Measurements from ENCODE around the gene NTM.

NTM gene

GRCh38 chr11:131504199-131504949 is 134.0 kb downstream of the NTM start:
- FAIRE-seq, result no peak

DNA sequence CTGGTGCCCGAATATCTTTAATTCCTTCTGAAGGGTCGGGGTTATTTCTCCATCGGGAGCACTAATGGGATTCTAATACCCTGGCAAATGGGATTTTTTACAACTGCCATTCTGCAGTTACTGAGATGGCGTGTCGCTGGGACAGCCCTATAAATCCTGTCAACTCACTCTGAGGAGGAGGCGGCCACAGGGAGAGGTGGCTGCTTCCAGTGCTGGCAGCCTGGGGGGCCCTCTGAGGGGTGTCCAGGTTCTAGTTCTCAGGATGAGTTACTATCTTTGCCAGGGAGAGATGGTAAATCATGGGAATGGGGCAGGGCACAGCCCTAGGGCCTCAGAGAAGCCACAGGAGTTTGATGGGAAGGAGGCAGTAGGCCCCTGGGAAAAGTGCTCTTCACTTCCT is 135.9 kb downstream of the NTM start:
- FAIRE-seq, result no peak

DNA sequence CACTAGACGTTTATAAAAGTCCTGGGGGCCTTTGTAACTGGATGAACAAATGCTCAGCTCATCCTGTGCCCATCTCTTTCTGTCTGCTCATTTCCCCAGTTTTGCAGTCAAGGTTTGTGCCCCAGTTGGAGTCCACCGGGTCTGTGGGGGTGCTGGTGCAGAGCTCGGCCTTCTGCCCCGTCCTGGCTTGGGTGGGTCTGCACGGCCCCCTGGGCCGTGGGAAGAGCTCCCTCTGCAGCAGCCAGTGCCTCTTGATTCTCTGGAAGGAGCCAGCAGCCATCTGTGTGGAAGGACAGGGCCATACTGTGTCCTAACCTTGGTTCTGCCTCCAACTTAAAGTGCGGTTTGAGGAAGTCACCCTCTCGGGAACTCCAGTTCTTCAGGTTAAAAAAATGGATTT is 140.2 kb downstream of the NTM start:
- FAIRE-seq, result no peak

DNA sequence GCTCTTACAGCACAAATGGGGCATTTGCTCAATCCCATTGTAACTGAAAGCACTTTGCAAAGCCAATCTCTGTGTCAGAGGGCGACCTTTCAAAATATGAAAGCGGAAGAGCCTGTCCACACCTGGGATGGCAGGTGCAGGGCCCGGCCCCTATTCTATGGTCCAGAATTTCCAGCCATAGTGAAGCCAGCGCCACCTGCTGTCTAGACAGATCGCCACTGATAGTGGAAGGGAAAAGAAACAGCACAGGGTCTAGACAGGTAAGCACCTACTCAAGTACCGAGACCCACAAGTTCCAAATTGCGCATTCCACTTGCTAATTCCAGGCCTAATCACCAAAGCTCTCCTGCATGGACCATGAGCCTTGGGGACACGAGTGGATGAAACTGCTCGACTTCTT is 141.4 kb downstream of the NTM start:
- no peak for FAIRE-seq

DNA sequence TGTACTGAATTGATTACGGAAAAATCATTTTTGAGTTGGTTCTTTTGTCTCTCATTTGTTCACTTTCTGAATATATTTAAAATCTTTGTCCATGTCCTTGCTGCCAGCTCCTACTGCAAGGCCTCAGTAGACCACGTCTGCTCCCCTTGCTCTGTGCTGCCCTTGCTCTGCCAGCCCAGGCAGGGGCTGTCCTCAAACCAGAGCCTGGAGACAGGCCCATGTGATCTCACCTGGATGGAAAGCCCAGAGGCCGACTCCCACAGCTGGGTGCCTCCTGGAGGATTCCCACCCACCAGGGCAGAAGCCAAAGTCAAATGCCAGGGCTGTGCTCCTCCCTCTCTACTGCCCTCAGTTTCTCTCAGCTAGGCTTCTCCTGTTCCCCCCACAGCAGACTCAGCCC is 141.8 kb downstream of the NTM start:
- FAIRE-seq, result no peak

DNA sequence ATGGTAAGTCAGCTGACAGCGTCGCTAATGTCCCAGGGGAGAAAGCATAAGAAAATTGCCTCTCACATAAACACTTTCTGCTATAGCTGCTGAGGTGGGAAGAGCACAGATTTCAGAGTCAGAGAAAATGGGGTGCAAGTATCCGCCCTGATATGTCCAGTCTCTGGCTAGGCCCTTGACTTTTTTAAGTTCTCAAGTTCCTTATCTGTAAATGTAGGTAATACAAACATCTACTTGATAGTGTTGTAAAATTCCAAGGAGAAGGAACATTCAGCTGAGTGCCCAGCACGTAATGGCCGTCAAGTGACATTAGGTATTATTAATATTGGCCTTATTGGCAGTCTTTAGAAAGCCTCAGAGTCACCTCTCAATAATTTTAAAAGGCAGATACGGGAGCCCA is 143.6 kb downstream of the NTM start:
- no peak for FAIRE-seq

- FAIRE-seq, result no peak
Observed at GRCh38 chr11:131518305-131518838, 148.0 kb downstream of the NTM start.

GRCh38 chr11:131522851-131523250 is 152.4 kb downstream of the NTM start:
- FAIRE-seq, result no peak

DNA sequence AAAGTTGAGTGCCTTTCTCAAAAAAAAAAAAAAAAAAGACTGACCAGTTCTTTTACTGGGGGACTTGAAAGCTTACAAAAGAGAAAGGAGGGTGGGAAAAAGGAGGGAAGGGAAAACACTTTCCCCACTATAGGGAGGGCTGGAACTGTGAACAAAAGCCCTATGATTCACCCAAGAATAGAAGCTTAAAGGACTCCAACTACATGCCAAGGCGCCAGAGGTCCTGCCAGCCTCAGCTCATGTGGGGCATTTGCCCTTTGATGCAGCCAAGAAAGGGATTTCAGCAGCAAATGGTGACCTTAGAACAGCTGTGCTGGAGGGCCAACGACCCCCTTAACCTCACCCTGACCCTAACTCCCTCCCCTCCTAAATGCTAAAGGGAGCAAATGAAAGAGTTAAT is 160.0 kb downstream of the NTM start:
- FAIRE-seq, result no peak

DNA sequence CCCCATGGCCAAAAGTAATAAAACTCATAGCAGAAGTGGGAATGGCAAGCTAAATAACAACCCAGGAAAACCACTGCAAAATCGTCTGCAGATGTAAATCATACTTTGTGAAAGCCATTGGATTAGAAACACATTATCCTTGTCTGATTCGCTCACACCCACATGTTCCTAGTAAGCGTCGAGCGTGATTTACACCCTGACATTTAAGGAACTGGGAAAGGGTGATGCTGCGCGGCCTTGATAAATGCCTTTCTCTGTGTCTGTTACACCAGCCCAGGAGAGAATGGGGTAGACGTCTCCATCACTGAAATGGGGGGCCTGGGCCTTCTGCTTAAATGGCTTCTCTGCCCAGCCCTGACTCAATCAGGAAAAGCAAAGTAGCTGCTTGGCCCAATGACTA is 162.7 kb downstream of the NTM start:
- FAIRE-seq, result no peak

DNA sequence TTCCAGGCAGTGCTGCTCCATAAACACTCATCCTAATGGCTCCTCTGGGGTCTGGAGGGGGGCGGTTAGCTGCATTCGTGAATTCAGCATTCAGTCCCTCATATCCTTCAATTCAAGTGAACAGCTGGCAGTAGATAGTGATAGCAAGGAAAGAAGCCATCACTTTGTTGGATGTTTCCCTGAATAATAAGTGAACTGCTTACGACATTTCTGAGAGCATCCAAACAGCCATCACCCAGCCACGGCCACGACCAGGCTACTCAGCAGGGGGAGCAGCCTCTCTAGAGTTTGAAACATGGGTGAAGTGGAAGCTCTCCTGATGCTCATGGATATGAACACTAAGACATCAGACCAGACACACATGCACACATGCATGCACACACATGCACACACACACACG is 163.6 kb downstream of the NTM start:
- no peak for FAIRE-seq

GRCh38 chr11:131534611-131535010 is 164.2 kb downstream of the NTM start:
- FAIRE-seq, result no peak

DNA sequence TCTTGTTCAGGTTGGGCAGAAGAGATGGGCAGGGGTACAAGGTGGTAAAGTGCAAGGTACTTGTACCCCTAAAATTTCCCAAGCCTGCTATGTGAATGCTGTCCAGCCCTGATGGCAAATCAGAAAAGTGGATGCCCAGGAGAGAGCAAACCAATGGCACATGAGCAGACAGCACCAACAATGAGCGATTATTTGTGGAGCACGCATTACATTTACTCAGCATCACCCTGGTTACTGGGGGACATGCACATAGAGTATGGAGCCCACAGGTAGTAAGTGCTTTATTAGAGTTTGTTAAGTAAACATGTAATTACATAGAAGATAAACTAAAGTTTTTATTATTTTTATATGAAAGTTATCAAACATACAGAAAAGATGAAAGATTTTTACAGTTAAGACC is 165.7 kb downstream of the NTM start:
- no peak for FAIRE-seq

- FAIRE-seq, result no peak
Observed at GRCh38 chr11:131537196-131537595, 166.8 kb downstream of the NTM start.

- FAIRE-seq, result no peak
Observed at GRCh38 chr11:131537748-131538147, 167.3 kb downstream of the NTM start.

- no peak for FAIRE-seq
Observed at GRCh38 chr11:131538322-131538721, 167.9 kb downstream of the NTM start.

- no peak for FAIRE-seq
Observed at GRCh38 chr11:131540676-131541075, 170.3 kb downstream of the NTM start.

DNA sequence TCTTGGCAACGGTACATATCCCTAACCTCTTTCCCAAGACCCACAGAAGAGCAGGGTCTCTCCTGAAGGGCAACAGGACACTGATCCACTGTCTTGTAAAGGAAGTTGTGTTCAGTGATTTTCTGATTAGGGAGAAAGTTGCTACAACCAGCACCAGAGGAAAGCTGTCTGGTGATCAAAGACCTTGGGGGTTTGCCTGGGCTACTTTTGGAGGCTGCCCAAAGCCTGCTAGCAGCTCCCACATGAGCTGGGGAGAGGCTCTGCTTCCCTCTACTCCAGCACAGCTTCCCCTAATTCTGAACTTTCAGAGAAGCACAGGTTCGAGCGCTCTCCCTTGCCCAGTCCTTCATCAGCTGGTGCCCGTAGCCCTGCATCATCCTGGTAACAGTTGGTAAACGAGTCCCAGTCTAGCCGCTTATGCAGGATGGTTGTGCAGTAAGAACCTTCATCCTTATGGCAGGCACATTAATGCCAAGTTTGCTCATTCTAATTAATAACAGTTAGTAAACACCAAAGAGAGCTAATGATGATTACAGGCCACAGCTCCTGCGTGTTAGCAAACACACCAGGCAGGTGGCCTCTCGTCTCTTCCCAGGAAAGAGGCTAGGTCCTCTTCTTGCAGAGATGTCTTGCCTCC is 173.1 kb downstream of the NTM start:
- no peak for FAIRE-seq

DNA sequence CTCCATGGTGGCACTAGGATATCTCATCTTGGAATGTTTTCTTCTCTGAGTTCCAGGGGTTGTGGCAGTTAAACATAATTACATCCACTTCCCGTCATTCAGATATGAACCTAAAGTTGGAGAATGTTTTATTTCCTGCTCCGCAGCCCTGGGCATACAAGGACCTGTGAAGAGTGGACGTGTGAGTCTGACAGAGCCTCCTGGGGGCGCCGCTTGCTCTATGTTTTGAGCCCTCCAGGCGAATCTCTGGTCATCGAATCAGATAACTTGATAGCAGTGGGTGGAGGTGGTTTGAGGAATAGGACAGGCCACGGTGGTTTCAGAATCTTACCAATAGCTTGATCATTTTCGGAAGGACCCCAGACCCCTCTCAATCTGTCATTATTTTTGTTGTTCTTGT is 174.2 kb downstream of the NTM start:
- no peak for FAIRE-seq

DNA sequence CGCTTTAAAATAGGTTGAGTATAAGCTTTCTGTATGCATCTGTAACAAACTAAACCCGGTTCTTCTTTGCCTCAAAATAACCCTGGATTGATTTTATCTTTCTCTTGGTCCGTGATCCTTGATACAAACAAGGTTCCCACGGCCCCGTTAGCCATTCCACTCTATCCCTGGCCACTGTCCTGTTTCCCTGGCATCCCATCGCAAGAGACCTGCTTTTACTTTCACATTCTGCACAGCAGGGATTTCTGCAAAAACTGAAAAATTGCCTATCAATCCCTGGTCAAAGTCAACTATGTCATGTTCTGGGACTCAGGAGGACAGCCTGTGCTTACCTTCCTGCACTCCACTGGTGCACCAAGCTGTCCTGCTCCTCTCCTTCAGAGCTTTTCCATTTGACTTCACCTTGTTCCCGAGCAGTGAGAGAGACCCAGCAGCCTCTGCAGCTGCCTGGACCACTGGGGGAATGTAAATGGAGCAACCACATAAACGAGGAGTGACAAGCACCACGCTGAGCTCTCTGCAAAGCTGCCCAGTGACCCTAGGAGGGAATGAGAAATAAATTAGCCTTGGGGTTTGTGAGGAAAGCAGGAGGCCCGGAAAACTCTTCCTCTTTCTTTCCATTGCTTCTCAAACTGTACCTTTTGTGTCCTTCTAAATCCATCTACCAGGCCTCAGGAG is 175.9 kb downstream of the NTM start:
- FAIRE-seq, result no peak

DNA sequence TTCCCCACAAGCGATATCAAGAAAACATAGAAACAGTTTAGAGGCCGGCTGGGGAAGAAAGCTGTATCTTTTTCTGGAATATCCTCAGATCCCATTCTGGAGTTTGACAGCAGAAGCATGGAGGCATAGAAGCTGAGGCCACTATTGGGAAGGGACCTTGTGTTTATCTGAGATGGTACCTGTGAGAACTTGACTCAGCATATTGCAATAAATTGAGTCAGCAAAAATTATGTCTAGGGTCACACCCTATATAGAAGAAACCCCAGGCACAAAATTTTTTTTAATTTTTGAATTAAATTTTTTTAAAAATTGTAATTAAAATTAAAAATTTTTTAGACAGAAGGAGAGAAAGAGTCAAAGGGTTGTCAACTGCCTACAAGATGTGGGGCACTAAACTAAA is 178.7 kb downstream of the NTM start:
- no peak for FAIRE-seq

DNA sequence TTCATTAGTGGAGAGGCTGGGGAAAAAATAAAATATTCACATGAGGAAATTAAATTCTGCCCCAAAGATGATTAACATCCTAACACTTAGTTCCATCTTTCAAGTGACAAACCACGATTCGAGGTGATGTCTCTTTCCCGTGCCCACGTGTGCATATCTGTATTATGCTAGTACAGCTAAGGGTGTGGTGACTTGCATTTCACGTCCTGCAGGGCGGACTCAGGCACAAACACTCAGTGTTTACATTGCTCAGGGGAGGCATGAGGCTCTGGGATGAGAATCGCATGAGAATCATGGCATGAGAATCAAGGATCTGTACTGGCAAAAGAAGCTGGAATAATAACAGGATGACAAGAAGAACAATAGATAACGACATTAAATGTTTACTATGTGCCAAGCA is 179.4 kb downstream of the NTM start:
- FAIRE-seq, result no peak

DNA sequence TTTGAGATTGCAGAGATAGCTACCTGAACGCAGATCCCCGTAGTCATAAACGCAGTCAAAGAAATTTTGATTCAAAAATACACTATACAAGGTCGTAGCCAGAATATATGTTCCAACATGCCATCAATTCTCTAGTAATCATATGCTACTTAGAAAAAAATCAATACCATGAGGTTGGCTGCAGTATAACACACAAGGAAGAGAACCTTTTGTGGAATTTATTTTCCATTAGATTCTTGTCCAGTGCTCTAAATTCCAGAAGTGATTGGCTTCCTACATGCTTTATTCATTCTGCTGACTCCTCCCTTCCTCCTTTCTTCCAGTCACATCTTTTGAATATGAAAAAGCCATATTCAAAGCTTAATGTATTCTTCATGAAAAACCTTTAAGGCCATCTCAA is 189.9 kb downstream of the NTM start:
- FAIRE-seq, result no peak

DNA sequence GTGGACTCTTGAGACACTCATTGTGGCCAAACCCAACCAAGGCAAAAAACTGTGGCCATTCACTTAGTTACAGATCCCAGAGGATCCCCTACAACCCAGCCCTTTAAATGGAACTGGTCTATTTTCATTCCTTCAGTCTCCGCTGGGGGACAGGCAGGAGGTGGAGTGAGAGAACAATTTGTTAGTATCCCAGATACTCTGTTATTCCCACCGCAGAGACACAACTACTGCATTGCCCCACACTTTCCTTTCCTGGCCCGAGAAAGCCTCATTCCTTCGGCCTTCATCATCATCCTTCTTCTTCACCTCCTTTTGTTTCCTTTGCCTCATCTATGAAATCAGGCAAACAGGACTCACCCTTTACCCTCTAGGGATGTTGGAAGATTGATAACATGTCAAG is 191.1 kb downstream of the NTM start:
- FAIRE-seq, result no peak
